GM12874 (cell line): ENCODE data around the gene SLC1A2.

Experiments used
- TF ChIP-seq, protein P1 (sequence below): IDR thresholded peaks from 2 replicates; pipeline ENCODE4 v1.5.1; 2011; ENCODE audit warnings: low read depth, mild to moderate bottlenecking, control low read depth, low read length, moderate library complexity; ENCODE audit not compliant: insufficient read depth

Gene SLC1A2

DNA sequence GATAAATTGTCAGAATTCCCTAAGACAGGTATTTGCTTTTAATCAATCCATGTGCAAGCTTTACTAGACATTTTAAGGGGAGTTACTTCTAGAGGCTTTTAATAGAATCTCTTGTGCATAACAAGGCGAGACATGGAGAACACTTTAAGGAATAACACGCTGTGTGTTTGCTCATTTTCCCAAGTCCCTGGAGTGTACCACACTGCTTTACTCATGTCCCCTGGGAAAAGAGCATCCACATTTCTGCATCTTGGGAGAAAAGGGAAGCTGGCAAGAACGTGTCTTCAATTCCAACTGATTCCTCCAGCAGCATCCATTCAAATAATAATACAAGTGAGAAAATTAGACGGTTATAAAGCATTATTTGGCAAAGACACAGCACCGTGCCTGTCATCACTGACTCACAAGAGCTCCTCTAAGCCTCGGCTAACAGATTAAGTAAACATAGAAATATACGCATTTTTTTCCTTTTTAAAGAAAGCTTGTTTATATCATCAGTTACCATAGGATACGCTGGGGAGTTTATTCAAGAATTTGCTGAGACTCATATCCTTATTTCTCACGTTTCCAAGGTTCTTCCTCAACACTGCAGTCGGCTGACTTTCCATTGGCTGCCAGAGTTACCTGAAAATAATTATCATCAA is 158.9 kb downstream of the SLC1A2 start:
- TF ChIP-seq, protein P1, sequence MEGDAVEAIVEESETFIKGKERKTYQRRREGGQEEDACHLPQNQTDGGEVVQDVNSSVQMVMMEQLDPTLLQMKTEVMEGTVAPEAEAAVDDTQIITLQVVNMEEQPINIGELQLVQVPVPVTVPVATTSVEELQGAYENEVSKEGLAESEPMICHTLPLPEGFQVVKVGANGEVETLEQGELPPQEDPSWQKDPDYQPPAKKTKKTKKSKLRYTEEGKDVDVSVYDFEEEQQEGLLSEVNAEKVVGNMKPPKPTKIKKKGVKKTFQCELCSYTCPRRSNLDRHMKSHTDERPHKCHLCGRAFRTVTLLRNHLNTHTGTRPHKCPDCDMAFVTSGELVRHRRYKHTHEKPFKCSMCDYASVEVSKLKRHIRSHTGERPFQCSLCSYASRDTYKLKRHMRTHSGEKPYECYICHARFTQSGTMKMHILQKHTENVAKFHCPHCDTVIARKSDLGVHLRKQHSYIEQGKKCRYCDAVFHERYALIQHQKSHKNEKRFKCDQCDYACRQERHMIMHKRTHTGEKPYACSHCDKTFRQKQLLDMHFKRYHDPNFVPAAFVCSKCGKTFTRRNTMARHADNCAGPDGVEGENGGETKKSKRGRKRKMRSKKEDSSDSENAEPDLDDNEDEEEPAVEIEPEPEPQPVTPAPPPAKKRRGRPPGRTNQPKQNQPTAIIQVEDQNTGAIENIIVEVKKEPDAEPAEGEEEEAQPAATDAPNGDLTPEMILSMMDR = no peak

DNA sequence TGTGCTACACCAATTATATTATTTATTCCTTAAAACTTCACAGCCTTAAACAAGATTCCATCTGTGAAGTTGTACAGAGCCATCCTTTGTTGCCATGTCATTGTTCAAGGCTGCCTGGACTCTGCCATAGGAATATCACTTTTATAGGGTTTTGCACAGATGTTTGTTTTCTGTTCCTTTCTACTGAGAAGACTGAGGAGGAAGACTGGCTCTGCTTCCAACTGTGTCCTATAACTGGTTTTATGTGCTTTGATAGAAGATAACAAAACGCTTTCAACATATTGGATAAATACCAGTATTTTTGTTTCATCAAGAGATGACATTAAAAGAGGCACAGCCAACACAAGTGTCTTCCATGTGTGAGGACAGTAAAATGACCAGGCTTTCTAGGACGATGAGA is 159.8 kb downstream of the SLC1A2 start:
- TF ChIP-seq, protein P1 = no peak

DNA sequence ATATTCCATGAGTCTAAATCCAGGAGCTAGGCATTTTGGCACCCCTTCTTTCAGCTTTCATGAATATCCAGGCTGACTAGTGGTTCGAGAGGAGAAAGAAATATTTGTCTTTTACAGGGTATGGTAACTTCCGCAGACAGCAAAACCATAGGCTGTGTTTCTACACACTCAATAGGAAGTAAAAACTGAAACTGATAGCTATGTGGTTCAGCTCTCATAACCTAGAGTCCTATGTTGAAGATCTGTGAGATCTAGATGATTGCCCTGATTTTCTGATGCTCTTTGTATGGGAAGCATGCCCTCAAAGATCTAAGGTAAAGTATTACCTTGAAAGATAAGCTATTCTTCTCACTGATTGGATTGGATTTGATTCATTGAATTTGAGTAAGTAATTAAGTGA is 162.1 kb downstream of the SLC1A2 start:
- TF ChIP-seq, protein P1 = no peak

DNA sequence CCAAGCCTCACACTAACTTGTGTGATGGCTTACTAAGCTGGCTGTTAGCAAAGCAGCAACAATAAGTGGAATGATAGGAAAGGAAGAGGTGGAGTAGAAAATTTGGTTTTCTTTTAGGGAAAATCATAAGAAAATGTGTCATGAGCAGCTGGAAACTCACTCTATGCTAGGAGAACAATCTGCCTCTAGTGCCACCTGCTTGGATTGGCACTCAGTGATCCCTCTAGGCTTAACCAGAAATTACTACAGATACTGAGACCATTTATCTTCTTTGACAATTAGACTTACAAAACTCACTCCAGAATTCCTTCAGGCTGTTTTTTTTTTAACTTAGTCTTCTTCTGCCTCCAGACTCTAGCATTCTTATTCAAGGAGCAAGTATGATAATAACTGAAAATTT is 163.1 kb downstream of the SLC1A2 start:
- TF ChIP-seq, protein P1 = no peak

DNA sequence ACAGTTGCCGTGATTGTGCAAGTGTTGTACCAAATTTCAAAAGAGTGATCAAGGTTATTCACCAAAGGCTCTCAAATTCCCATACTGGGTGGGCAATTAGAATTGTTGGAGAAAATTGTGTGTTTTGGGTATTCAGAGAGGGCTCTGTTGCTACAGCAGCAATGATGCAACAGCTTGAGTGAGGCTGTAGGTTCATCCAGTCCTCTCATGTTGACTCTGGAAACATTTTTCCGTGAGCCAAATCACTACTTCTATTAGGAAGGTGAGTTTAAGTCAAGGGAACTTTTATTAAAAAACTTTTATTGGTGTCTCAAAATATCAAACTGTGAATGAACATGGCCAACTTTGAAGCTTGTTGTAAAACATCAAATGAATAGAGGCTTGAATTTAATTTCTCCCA is 163.8 kb downstream of the SLC1A2 start:
- TF ChIP-seq, protein P1 = no peak

DNA sequence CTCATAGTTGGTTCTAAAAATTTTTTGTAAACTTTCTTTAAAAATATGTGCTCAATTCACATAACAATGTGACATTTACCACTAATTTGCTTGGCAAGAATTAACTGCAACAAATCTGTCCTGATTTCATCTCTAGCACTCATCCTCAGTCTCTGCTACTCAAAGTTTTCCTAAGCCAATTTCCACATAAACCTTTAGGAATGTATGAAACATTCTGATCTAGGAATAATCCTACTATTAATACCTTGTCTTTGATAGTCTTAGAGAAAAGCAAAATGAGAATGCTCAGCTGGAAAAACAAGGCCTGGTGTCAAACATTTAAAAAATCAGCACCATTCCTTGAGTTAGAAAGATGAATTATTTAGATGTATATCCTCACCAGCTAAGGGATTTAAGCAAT is 166.1 kb downstream of the SLC1A2 start:
- TF ChIP-seq, protein P1 = no peak

DNA sequence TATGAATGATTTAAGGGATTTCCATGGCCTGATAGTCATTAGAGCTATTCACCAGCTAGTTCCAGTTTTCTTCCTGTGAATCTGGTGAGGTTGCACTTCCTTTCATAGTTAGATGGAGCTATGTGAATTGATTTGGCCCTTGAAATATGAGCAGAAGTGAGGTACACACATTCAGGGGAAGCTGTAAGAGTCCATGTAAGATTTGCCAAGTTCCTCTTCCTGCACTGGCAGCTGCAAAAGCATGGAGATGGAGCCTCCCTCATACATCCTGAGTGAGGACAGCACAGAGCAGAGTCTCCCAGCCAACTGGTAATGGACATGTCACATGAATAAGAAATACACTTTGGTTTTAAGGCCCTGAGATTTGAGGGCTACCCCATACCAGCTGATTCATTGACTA is 168.7 kb downstream of the SLC1A2 start:
- TF ChIP-seq, protein P1 = no peak
